Ascending aorta (tissue), 2 donors: ENCODE measurements around the gene HLA-G. TPM values are rescaled to one million over a fixed set of nuclear protein-coding genes. Genes with fewer than 3 reads are reported as not detected.

Source experiments
- DNase-seq, 2 donors: peaks; one replicate each; pipeline ENCODE4 v3.0.0-alpha.2; 2019; ENCODE audit warnings: low spot score in 2 of 2
- H3K27ac ChIP-seq, 2 donors: fragments of 200-600 bp; sonication (generic); one replicate each; pipeline ENCODE4 v1.5.1; 2016 to 2017; ENCODE audit warnings: mild to moderate bottlenecking in 1 of 2
- H3K27me3 ChIP-seq: fragments of 200-600 bp; sonication (generic); one replicate; pipeline ENCODE4 v1.5.1; 2017
- H3K36me3 ChIP-seq, 2 donors: fragments of 200-600 bp; sonication (generic); one replicate each; pipeline ENCODE4 v1.5.1; 2016
- H3K4me1 ChIP-seq, 2 donors: fragments of 200-600 bp; sonication (generic); one replicate each; pipeline ENCODE4 v1.5.1; 2016 to 2017; ENCODE audit warnings: mild to moderate bottlenecking in 1 of 2
- H3K4me3 ChIP-seq, 2 donors: fragments of 200-600 bp; sonication (generic); one replicate each; pipeline ENCODE4 v1.5.1; 2016 to 2017; ENCODE audit warnings: mild to moderate bottlenecking in 1 of 2
- H3K9me3 ChIP-seq, 2 donors: fragments of 200-600 bp; sonication (generic); one replicate each; pipeline ENCODE4 v1.5.1; 2016
- intact Hi-C: fragments of 100-400 bp; cut with DNase I; formaldehyde crosslinking; loops from one replicate; pipeline ENCODE4 v1.15.1; 2023
- total RNA-seq: library from RNA; depleted of rRNA; stranded (reverse); fragments of >200 nt; gene quantifications from one replicate; pipeline ENCODE4 v1.1.0, GENCODE V29; 2016
- TF ChIP-seq, protein P1 (sequence below), 3 experiments: fragments of 200-600 bp in 2 of 3; fragments of 450-650 bp in 1 of 3; sonication (generic) in 2 of 3; IDR thresholded peaks; one replicate each; pipeline ENCODE4 v1.5.1; 2016 to 2019; ENCODE audit warnings: antibody characterized with exemption in 3 of 3, mild to moderate bottlenecking in 1 of 3, moderate library complexity in 1 of 3

Gene HLA-G
- total RNA-seq, 1 donor from 2014 or later = not detected

DNA sequence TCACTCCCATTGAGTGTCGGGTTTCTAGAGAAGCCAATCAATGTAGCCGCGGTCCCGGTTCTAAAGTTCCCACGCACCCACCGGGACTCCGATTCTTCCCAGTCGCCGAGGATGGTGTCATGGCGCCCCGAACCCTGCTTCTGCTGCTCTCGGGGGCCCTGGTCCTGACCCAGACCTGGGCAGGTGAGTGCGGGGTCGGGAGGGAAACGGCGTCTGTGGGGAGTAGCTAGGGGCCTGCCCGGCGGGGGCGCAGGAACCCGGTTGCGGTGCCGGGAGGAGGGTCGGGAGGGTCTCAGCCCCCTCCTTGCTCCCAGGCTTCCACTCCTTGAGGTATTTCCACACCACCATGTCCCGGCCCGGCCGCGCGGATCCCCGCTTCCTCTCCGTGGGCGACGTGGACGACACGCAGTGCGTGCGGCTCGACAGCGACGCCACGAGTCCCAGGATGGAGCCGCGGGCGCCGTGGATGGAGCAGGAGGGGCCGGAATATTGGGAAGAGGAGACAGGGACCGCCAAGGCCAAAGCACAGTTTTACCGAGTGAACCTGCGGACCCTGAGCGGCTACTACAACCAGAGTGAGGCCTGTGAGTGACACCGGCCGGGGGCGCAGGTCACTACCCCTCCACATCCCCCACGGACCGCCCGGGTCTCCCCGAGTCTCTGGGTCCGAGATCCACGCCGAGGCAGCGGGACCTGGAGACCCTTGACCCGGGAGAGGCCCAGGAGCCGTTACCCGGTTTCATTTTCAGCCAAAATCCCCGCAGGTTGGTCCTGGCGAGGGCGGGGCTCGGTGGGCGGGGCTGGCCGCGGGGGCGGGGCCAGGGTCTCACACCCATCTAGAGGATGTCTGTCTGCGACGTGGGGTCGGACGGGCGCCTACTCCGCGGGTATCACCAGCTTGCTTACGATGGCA, 35.2 kb upstream of the HLA-G start:
- intact Hi-C loops = loop anchor here (5.0 kb wide), 2 partner anchors 55 to 70 kb away; partner anchors contain the start of gene HLA-F

DNA sequence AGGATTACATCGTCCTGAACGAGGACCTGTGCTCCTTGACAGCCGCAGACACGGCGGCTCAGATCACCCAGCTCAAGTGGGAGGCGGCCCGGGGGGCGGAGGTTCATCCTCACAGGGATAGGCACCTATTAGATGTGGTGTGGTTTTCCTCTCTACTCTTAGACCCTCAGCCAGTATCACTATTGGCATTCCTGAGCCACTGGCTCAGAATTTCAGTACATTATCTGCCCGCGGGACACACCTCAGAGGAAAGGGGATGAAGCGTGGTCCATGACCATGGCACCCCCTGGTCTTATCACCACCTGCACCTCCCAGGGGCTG, 34.6 kb upstream of the HLA-G start:
- Histone ChIP-seq H3K27me3 (no peaks in the 10 kb centered on the region), H3K4me3 (peak overlapping the region; percentile 67 to 69), H3K9me3 (no peaks in the 10 kb centered on the region), H3K36me3 (no peaks in the 10 kb centered on the region), H3K4me1 (no peaks in the 10 kb centered on the region), H3K27ac (no peak overlapping the region)
- DNase-seq = no peak
- intact Hi-C loops = loop anchor here (5.0 kb wide), 2 partner anchors 56 to 71 kb away; partner anchors contain the start of gene HLA-F
- TF ChIP-seq, protein P1, sequence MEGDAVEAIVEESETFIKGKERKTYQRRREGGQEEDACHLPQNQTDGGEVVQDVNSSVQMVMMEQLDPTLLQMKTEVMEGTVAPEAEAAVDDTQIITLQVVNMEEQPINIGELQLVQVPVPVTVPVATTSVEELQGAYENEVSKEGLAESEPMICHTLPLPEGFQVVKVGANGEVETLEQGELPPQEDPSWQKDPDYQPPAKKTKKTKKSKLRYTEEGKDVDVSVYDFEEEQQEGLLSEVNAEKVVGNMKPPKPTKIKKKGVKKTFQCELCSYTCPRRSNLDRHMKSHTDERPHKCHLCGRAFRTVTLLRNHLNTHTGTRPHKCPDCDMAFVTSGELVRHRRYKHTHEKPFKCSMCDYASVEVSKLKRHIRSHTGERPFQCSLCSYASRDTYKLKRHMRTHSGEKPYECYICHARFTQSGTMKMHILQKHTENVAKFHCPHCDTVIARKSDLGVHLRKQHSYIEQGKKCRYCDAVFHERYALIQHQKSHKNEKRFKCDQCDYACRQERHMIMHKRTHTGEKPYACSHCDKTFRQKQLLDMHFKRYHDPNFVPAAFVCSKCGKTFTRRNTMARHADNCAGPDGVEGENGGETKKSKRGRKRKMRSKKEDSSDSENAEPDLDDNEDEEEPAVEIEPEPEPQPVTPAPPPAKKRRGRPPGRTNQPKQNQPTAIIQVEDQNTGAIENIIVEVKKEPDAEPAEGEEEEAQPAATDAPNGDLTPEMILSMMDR (IDR thresholded peaks at IDR 0.05) = no peak

More for the DNA sequence above, 35.2 kb upstream of the HLA-G start:
- TF ChIP-seq, protein P1 (IDR thresholded peaks at IDR 0.05) = peak; percentile 66 to 92 (median 66)
- no peak overlapping the region for H3K27ac ChIP-seq
- H3K9me3 ChIP-seq = no peaks in the 10 kb centered on the region
- H3K27me3 ChIP-seq = no peaks in the 10 kb centered on the region
- peak in 1 of 2 donors; percentile 77 for DNase-seq
- no peaks in the 10 kb centered on the region for H3K4me1 ChIP-seq
- H3K36me3 ChIP-seq = no peaks in the 10 kb centered on the region
- H3K4me3 ChIP-seq = peak overlapping the region; percentile 67 to 69

DNA sequence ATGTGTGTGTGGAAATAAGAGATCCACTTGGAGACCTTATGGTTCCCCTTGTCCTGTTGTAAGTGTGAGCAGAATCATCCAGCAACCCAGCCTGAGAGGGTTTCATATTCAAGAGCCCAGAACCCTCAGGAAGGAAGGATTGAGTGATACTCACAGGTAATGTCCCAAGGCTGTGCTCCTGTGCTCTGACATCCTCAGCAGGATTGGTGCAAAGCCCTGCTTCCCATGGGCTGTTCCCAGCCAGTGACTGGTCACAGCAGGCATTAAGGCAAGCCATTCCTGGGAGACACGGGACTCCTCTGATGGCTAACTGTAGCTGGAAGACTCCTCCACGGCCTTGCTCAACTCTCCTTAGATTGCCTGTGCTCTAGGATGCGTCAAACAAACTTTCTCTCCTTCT, 33.8 kb upstream of the HLA-G start:
- Histone ChIP-seq H3K9me3 (no peaks in the 10 kb centered on the region), H3K36me3 (no peaks in the 10 kb centered on the region), H3K4me1 (no peaks in the 10 kb centered on the region), H3K27ac (no peak overlapping the region), H3K4me3 (no peak overlapping the region), H3K27me3 (no peaks in the 10 kb centered on the region)
- no peak for DNase-seq
- TF ChIP-seq, protein P1 (IDR thresholded peaks at IDR 0.05) = no peak
- intact Hi-C loops = loop anchor here (5.0 kb wide), 2 partner anchors 56 to 71 kb away; partner anchors contain the start of gene HLA-F

DNA sequence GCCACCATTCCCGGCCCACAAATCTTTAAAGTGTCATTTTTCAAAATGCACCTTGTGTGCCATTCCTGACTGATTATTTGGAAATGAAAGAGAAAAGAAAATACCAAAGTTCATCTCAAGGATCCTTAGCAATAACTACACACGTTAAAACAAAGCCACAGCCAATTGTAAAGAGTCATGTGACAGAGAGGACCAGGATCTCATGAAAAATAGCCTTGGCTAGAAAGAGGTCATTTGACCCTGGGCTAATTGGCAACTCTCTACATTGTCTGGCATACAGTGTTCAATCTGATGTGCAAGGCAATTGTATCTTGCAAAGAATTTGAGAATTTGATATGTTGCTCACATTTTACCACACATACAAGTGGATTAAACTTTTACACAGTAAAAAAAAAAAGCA, 31.6 kb upstream of the HLA-G start:
- no peak overlapping the region for H3K27ac ChIP-seq
- no peaks in the 10 kb centered on the region for H3K4me1 ChIP-seq
- no peaks in the 10 kb centered on the region for H3K27me3 ChIP-seq
- H3K36me3 ChIP-seq = no peaks in the 10 kb centered on the region
- DNase-seq = no peak
- TF ChIP-seq, protein P1 (IDR thresholded peaks at IDR 0.05) = no peak
- no peak overlapping the region for H3K4me3 ChIP-seq
- intact Hi-C loops = no loop called here
- no peaks in the 10 kb centered on the region for H3K9me3 ChIP-seq

DNA sequence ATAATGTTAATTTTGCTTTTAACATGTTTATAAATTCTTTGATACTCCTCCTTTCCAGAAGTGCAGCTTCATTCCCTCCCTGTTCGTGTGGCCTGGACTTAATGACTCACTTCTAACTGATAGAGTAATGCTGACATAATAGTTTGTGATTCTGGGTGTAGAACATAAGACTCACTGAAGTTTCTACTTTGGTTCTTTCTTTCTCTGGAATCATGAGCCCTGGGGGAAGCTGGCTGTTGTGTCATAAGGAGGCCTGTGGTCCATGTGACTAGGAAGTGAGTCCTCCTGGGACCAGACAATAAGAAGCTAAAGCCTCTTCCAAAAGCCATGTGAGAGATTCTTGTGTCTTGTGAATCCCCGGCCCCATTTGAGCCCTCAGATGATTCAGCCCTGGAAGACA, 30.5 kb upstream of the HLA-G start:
- H3K4me3 ChIP-seq = no peak overlapping the region
- TF ChIP-seq, protein P1 (IDR thresholded peaks at IDR 0.05) = no peak
- no peaks in the 10 kb centered on the region for H3K9me3 ChIP-seq
- H3K27ac ChIP-seq = no peak overlapping the region
- no peak for DNase-seq
- intact Hi-C loops = no loop called here
- no peaks in the 10 kb centered on the region for H3K27me3 ChIP-seq
- H3K36me3 ChIP-seq = no peaks in the 10 kb centered on the region
- H3K4me1 ChIP-seq = no peaks in the 10 kb centered on the region
